Retinal pigment epithelial cell (primary cell): ENCODE measurements around the gene TTLL12.

Source experiments
- DNase-seq: peaks from one replicate; pipeline ENCODE4 v3.0.0-alpha.2; 2010; ENCODE audit warnings: low read depth
- H3K4me3 ChIP-seq: 2 replicates; pipeline ENCODE4 v1.5.1; 2011; ENCODE audit warnings: mild to moderate bottlenecking, low read length, control low read depth, moderate library complexity
- CTCF ChIP-seq: conservative IDR thresholded peaks from 2 replicates; pipeline ENCODE4 v1.5.1; 2011; ENCODE audit warnings: low read depth, low read length, control low read depth, inconsistent platforms

The TTLL12 gene

GRCh38 chr22:43198936-43199335, 12.0 kb upstream of the TTLL12 start:
- DNase-seq: no peak
- no peak overlapping the region for H3K4me3 ChIP-seq

GRCh38 chr22:43198126-43198525, 11.2 kb upstream of the TTLL12 start:
- DNase-seq: no peak
- TF ChIP-seq CTCF: no peak
- no peak overlapping the region for H3K4me3 ChIP-seq

More at GRCh38 chr22:43198936-43199335, 12.0 kb upstream of the TTLL12 start:
- no peak for TF ChIP-seq CTCF

GRCh38 chr22:43197271-43197941, 10.5 kb upstream of the TTLL12 start:
- no peak overlapping the region for H3K4me3 ChIP-seq
- TF ChIP-seq CTCF: no peak
- DNase-seq: no peak

- H3K4me3 ChIP-seq: no peak overlapping the region
- no peak for TF ChIP-seq CTCF
- no peak for DNase-seq
Measured at GRCh38 chr22:43191831-43192230, 4.9 kb upstream of the TTLL12 start.

- no peak overlapping the region for H3K4me3 ChIP-seq
- DNase-seq: no peak
Measured at GRCh38 chr22:43188829-43189545, 2.1 kb upstream of the TTLL12 start.

GRCh38 chr22:43187171-43188099, 501 bp upstream of the TTLL12 start:
- peak overlapping the region; percentile 61 for H3K4me3 ChIP-seq
- peak; percentile 72 for DNase-seq
- TF ChIP-seq CTCF: peak; percentile 46

More at GRCh38 chr22:43188829-43189545, 2.1 kb upstream of the TTLL12 start:
- no peak for TF ChIP-seq CTCF
